GM21360 (cell line): ENCODE results near the gene RNGTT.
A peak's percentile ranks its signal among the peaks of the same experiment; 100 is the strongest.
"Not testable (repeated sequence)": the region's sequence is repeated elsewhere in the genome, so short reads cannot be mapped to it uniquely, and the experiment has no call there.

Experiments
- ATAC-seq: cut with Tn5 transposase; IDR thresholded peaks from one replicate; pipeline ENCODE4 v1.9.1; 2021; ENCODE audit warnings: mild to moderate bottlenecking, moderate library complexity; ENCODE audit not compliant: unreplicated experiment

Gene RNGTT

DNA sequence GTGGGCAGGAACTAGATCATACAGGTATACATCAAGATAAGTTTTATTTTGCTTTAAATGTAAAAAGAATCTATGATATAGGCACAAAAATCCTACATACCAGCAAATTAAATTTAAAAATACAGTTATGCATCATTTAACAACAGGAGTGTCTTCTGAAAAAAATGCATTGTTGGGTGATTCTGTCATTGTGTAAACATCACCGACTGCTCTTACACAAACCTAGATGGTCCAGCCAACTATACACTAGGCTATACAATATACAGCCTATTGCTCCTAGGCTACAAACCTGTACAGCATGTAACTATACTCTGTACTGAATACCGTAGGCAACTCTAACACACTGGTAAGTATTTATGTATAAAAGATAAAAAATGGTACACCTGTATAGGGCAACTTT, 139.4 kb downstream of the RNGTT start:
- no peak for ATAC-seq

DNA sequence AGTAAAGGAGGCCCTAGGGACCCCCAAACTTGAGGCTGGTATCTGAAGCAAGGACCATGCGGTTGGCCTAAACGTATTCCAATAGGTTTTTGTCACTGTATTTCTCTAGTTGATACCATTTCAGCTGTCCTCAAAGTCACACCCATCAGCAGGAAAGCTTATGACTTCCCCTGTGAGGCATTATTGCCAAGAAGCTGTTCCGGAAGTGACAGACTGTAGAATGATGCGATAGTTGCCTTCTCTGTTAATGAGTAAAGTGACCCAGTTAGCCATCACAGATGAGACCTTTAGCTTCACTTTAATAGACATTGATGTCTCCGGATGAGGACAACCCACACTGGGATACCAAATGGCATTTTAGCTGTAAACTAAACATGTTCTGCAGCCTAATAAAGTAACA, 147.9 kb downstream of the RNGTT start:
- ATAC-seq = no peak

DNA sequence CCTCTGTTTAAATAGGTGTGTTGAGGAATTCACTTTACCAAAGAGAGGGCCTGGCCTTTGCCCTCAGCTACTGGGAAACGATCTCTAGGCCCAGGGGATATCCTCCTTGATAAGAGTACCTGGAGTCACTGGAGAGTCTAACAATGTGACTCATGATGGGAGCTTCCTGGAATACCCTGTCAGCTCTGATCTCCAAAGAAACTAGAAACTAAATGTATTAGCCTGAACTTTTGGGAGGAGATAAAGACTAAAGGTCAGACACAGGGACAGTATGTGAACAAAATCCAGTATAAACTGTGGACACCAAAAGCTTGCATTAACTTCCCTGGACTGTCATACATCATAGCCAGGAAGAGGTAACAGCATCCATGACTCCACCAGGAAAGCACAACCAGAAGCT, 148.5 kb downstream of the RNGTT start:
- no peak for ATAC-seq

DNA sequence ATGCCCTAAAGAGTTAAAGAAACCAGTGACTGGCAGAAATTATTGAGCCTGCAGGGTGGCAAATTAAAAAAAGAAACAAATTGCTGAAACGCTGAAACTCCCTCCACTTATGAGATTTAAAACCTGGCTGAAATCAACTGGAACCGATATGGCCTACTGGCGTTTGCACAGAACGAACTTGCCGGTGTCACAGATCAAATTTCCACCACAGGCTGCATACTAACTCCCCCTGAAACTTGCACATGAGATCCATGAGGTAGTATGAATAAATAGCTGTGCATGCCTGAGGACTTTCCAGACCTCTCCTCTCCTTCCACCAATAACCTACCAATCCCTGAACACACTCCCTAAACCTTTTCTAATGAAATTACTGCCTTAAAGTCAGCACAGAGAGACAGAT, 150.4 kb downstream of the RNGTT start:
- no peak for ATAC-seq

DNA sequence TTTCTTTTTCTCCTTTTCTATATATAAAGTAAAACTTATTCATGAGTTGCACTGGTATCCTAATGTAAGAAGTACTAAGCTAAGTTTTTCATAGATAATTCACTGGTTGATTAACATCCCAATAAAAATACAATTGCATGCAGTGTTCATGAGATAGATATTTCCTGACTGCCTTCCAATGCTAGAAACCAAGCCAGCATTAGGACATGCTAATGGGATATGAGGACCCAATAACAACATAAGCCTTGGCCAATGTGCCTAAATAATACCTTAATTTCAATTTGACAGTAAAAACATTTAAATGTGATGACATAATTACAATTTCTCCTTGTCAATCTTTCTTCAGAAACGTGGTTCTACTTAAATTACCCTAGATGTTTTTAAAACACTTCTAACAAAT, 152.7 kb downstream of the RNGTT start:
- no peak for ATAC-seq

DNA sequence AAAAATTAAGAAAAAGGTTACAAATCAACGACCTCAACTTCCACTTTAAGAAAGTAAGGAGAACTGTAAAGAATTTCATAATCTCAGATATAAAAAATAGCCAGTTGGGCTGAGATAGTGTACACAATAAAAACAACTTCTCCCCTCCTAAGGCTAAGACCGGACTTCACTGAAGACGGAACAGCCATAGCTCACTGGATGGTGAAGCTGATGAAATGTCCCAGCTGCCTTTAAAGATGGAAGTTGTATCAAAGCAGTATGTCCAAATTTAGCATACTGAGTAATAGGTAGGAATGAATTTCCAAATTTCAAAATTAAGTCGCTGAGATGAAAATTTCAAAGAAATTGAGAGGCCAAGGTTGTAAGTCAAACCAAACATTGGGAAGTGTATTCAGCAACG, 153.3 kb downstream of the RNGTT start:
- ATAC-seq = no peak

DNA sequence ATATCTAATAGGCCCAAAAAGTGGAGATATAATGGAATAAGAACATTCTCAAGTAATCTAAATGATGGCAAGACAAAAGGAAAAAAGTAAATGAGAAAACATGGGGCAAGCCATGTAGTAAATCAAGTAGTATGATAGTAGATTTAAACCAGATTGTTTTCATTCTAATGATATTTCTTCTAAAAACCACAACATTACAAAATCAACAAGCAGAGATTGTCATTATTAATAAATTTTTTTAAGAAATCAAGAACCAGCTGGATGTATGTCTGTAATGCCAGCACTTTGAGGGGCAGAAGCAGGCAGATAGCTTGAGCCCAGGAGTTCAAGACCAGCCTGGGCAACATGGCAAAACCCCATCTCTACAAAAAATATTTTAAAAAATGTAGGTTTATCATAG, 155.0 kb downstream of the RNGTT start:
- ATAC-seq = no peak

DNA sequence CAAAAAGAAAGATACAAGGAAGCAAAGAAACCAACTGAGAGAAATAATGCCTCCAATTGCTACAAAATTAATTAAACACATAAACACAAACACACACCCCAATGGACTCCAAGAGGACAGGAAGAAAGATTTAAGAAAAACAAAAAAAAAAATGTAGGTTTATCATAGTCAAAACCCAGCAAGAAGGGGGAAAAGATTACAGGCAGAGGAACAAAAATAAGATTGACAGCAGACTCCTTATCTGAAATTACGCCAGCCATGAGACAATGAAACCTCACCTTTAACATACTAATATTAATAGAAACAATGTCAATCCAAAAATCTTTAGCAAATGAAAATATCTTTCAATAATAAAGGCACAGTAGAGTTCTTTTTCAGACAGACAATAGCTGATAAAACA, 155.8 kb downstream of the RNGTT start:
- ATAC-seq = no peak

DNA sequence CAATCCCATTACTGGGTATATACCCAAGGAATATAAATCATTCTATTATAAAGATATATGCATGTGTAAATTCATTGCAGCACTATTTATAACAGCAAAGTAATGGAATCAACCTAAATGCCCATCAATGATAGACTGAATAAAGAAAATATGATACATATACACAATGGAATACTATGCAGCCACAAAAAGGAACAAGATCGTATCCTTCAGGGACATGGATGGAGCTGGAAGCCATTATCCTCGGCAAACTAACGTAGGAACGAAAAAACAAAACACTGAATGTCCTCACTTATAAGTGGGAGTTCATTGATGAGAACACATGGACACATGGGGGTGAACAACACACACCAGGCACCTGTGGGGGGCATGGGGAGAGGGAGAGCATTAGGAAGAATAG, 156.7 kb downstream of the RNGTT start:
- ATAC-seq = no peak

DNA sequence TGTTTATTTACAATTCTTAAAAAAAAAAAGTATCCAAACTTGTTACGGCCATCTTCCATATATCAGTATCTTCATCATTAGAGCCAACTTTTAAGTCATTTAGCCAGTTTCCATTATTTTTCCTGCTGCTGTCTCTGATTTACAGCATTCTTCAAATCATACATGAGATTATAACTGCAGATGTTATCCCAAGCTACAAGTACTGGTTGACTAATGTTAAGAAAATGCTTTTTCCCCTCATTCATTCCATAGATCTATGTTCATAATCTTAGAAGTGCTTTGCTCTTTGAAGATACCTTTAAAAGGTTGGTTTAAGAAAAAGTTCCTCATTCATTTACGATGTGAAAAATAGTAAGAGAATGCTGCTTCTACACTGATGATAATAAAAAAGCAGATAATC, 158.7 kb downstream of the RNGTT start:
- no peak for ATAC-seq

DNA sequence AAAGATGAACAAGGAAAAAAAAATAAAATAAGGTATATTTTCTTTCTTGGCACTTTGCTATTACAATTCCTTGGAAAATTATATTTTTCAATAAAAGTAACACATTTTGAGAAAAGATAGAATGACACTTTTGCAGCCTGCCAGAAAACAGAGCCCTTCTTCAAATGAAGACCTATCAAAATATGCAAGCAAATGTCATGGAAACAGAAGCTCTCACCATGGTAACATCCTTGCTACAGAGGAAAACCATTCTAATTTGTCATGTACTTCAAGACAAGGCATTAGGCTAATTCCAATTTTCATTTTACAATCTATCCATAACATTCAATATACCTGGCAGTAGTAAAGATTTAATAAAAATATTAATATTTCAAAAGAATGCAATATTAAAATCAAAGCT, 177.9 kb downstream of the RNGTT start:
- no peak for ATAC-seq

DNA sequence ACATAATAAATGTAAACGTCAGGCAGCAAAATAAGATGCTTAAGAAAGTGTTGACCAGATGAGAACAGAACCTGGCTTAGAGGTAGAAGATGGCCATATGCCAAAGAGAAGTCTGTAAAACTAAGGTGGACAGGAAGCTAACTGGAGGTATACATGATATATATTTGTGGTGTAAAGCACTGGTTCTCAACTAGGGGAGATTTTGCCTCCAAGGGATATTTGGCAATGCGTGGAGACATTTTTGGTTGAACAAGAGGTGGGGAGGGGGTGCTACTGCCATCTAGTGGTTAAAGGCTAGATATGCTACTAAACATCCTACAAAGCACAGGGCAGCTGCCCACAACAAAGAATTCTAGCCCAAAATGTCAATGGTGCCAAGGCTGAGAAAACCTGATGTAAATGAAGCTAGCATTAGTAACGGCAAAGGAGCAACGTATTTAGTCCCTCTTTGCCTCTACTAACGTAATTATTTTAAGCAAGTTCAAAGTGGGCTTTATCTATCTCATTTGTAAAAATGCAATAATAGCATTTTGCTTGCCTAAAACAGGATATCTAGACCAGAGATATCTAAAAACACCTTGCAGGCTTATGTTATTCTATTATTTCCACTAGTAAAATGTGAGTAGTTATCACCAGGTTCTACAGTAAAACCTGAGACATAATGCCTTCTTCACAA, 182.6 kb downstream of the RNGTT start:
- ATAC-seq = no peak

DNA sequence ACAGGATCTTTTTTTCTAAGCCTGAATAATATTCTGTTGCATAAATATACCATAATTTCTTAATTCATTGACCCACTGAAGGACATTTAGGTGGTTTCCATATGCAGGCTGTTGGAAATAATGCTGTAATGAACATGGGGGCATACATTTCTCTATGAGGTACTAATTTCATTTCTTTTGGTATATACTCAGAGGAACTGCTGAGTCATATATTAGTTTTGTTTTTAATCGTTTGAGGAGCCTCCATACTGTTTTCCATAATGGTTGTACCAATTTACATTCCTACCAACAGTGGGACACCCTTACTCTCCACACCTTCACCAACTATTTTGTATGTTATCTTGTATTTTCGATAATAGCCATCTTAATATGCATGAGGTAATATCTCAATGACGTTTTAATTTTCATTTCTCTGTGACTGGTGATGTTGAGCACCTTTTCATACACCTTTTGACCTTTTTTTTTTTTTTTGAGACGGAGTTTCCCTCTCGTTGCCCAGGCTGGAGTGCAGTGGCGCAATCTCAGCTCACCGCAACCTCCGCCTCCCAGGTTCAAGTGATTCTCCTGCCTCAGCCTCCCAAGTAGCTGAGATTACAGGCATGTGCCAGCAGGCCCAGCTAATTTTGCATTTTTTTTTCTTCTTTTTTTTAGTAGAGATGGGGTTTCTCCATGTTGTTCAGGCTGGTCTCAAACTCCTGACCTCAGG, 187.4 kb downstream of the RNGTT start:
- ATAC-seq = peak; percentile 57

DNA sequence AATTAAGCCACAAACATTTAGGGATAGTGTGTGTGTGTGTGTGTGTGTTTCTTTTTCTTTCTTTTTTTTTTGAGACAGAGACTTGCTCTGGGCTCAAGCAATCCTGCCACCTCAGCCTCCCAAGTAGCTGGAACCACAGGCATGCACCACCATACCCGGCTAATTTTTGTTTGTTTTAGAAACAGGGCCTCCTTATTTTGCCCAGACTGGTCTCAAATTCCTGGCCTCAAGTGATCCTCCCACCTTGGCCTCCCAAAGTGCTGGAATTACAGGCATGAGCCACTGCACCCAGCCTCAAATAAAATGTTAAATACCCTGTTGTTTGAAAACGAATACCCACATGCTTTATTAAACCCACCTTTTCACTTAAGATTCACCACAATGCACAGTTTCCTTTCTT, 195.3 kb downstream of the RNGTT start:
- ATAC-seq = not testable (repeated sequence)

DNA sequence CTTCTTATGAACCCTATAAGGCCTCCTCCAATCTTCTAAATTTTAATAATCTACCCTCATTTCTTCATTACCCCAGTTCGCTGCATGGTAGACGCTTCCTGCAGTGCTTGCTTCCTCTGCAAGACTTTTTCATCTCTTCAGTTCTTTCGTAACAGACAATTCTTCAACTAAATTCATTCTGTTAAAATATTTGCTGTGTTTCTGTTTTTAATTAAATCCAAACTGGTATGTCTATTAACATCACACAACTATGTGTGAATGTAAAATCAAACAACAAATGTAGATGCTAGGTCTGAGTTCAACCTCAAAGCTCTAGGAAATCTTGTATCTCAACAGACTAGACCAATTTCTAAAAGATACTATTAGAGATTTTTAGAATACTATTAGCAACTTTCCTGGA, 199.3 kb downstream of the RNGTT start:
- ATAC-seq = no peak

DNA sequence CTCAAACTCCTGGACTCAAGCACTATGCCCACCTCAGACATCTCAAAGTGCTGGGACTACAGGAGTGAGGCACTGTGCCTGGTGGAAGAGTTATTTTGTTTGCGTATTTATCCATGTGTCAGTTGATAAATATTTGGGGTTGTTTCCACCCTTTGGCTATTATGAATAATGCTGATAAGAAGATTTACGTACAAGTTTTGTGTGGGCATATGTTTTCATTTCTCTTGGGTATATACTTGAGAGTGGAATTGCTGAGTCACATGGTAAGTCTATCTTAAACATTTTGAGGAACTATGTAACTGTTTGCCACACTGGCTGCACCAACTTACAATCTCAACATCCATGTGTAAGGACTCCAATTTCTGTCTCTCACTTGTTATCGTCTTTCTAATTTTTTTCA, 200.3 kb downstream of the RNGTT start:
- no peak for ATAC-seq

DNA sequence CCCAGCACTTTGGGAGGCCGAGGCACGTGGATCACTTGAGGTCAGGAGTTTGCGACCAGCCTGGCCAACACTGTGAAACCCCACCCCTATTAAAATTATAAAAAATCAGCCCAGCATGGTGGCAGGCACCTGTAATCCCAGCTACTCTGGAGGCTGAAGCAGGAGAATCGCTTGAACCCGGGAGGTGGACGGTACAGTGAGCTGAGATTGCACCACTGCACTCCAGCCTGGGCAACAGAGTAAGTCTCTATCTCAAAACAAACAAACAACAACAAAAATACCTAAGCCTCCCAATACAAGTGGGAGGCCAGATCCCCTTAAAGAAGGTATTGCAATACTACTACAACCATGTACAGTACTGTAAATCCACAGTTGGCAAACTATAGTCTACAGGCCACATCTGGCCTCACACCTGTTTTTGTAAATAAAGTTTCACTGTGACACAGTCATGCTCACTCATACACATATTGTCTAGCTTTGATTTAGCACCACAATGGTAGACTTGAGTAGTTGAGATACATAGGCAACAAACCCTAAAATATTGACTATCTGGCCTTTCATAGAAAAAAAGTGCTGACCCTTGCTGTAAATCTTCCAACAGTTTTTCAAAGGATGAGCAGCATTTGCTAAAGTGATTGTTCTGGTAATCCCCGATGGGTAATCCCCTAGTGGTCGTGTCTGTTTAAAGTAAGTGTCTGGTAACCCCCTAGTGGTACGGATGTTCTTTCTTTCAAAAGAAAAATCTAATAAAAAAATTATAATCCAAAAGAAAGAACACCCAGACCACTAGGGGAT, 202.0 kb downstream of the RNGTT start:
- peak; percentile 65 for ATAC-seq

DNA sequence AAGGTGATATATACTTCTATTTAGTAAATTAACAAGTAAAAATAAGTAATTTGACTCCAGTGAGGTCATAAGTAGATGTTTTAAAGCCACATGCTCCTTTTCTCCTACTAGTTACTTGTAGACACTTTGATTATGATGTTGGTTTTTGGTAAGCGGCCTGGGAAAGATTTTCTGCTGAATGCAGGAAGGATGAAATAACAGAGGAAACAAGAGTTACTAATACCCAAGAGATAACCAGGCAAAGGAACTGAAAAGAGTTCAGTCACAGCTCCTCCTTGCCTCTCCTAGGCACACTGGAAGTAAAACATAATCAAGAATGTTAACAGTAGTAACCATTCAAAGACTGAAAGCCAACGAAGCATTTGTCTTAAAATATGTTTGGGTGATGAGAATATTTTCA, 203.3 kb downstream of the RNGTT start:
- no peak for ATAC-seq

DNA sequence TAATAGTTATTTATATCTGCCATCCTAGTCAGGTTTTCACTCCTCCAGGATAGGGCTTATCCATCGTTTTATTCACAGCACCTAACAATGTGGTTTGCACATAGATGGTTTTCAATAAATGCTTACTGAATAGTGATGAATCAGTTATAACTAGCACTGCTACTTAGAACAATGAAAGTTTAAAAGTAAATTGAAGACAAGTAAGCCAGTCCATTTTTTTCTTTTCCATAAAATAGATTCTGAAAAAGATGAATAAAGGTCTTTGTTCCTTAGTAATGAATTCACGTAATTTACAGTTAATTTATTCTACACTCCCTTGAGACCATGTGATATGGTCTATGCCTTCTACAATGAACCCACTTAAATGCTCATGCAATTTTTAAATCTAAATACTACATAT, 212.5 kb downstream of the RNGTT start:
- ATAC-seq = no peak

DNA sequence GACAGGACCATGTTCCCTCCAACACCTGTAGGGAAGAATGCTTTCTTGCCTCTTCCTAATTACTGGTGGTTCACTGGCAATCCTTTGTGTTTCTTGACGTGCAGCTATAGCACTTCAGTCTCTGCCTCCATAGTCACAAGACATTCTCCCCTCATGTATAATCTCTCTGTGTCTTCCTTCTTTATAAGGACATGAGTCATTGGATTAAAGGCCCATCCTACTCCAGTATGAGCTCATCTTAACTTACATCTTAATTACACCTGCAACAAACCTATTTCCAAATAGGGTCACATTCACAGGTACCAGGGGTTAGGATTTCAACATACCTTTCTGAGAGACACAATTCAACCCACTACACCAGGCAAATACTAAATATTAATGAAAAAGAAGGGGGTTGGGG, 213.6 kb downstream of the RNGTT start:
- ATAC-seq = no peak

DNA sequence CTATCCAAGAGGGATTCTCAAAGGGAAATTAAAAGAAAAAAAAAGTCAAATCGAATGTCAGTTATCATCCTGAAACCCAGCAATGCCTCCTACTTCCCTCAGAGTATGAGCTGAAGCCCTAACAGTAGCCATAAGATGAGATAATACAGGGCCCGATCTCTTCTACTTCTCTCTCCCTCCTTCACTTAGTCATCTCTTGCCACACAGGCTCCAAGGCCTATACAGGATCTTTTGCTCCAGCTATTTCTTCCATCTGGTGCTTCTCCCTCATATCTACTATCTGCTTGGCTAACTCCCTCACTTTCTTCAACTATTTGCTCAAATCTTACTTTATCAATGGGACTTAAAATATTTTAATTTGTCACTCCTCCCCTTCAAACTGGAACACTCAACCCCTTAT, 215.3 kb downstream of the RNGTT start:
- no peak for ATAC-seq

DNA sequence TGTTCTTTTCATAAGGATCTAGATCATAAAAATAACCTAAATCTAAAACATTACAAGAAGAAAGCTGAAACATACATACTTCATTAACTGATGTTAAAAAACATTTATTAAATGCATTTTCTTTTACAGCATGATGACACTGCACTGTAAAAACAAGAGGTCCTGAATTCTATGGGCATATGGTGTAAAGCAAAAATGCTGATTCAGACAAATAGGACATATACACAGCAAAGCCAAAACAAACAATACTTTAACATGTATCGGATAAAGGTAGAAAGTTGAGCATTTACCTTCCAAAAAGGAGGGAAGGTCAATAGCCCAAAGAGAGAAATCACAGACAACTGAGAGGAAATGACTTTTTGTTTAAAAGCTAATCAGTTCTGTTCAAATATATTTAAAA, 221.5 kb downstream of the RNGTT start:
- no peak for ATAC-seq
